Left ventricle myocardium inferior (tissue), 1 donor: Measurements from ENCODE around the gene KIF26A. TPM values are rescaled to one million over a fixed set of nuclear protein-coding genes. Genes with fewer than 3 reads are reported as not detected.

Source experiments
- DNase-seq: peaks from one replicate; pipeline ENCODE4 v3.0.0-alpha.2; 2020
- H3K27ac ChIP-seq: fragments of 200-600 bp; replicated peaks from 2 replicates; pipeline ENCODE4 v1.8.0; 2021
- H3K27me3 ChIP-seq: fragments of 200-600 bp; 2 replicates; pipeline ENCODE4 v1.8.0; 2021; ENCODE audit warnings: low read depth
- H3K36me3 ChIP-seq: fragments of 200-600 bp; 2 replicates; pipeline ENCODE4 v1.8.0; 2021
- H3K4me1 ChIP-seq: fragments of 200-600 bp; 2 replicates; pipeline ENCODE4 v1.8.0; 2021
- H3K4me3 ChIP-seq: fragments of 200-600 bp; 2 replicates; pipeline ENCODE4 v1.8.0; 2021; ENCODE audit warnings: mild to moderate bottlenecking, moderate library complexity
- H3K9me3 ChIP-seq: fragments of 200-600 bp; replicated peaks from 2 replicates; pipeline ENCODE4 v1.8.0; 2021
- CTCF ChIP-seq: fragments of 200-600 bp; IDR thresholded peaks from 2 replicates; pipeline ENCODE4 v1.8.0; 2021; ENCODE audit warnings: antibody characterized with exemption, mild to moderate bottlenecking, borderline replicate concordance
- intact Hi-C: fragments of 100-400 bp; cut with micrococcal nuclease; formaldehyde crosslinking; loops from one replicate; pipeline ENCODE4 v1.11.0; 2022
- total RNA-seq: library from RNA; stranded (reverse); fragmentation: NEBNext Ultra II Directional; extraction: Animal tissue kit (Norgen Biotek cat#: 25700); gene quantifications from one replicate; pipeline ENCODE4 v1.2.1, GENCODE V29; 2021
- donor health status: DM: no; HTN: yes; CAD: no; lungs with severe emphysema.

The KIF26A gene
- total RNA-seq, 1 donor from 2014 or later, result 6.5 TPM

GRCh38 chr14:104096318-104096717 is 42.1 kb upstream of the KIF26A start:
- no peak for DNase-seq
- Histone ChIP-seq H3K9me3 (no peaks in the 10 kb centered on the region), H3K27ac (no peak overlapping the region), H3K36me3 (no peaks in the 10 kb centered on the region), H3K4me1 (peaks cover 8% of the 10 kb centered on the region), H3K27me3 (peaks cover 36% of the 10 kb centered on the region), H3K4me3 (no peak overlapping the region)
- TF ChIP-seq CTCF, result no peak
- intact Hi-C loops, result no loop called here

GRCh38 chr14:104096751-104097700 is 41.4 kb upstream of the KIF26A start:
- Histone ChIP-seq H3K36me3 (no peaks in the 10 kb centered on the region), H3K4me1 (peaks cover 6% of the 10 kb centered on the region), H3K9me3 (no peaks in the 10 kb centered on the region), H3K27me3 (peaks cover 38% of the 10 kb centered on the region), H3K27ac (no peak overlapping the region), H3K4me3 (no peak overlapping the region)
- no peak for DNase-seq
- intact Hi-C loops, result no loop called here
- no peak for TF ChIP-seq CTCF

- Histone ChIP-seq H3K36me3 (no peaks in the 10 kb centered on the region), H3K4me3 (no peak overlapping the region), H3K27ac (no peak overlapping the region), H3K9me3 (no peaks in the 10 kb centered on the region), H3K4me1 (peaks cover 6% of the 10 kb centered on the region), H3K27me3 (peaks cover 44% of the 10 kb centered on the region)
- no peak for TF ChIP-seq CTCF
- intact Hi-C loops, result no loop called here
- no peak for DNase-seq
Measured at GRCh38 chr14:104098272-104099095, 39.9 kb upstream of the KIF26A start.

GRCh38 chr14:104099096-104100041 is 39.0 kb upstream of the KIF26A start:
- Histone ChIP-seq H3K4me1 (peaks cover 12% of the 10 kb centered on the region), H3K36me3 (no peaks in the 10 kb centered on the region), H3K9me3 (no peaks in the 10 kb centered on the region), H3K27ac (no peak overlapping the region), H3K27me3 (peaks cover 46% of the 10 kb centered on the region), H3K4me3 (no peak overlapping the region)
- intact Hi-C loops, result no loop called here
- TF ChIP-seq CTCF, result no peak
- no peak for DNase-seq
